ENCODE measurements around the gene NDUFB6. TPM values are rescaled to one million over a fixed set of nuclear protein-coding genes. Genes with fewer than 3 reads are reported as not detected.

NDUFB6 gene
- total RNA-seq, 1 experiment from 2014 or later, result 60.2 TPM

DNA sequence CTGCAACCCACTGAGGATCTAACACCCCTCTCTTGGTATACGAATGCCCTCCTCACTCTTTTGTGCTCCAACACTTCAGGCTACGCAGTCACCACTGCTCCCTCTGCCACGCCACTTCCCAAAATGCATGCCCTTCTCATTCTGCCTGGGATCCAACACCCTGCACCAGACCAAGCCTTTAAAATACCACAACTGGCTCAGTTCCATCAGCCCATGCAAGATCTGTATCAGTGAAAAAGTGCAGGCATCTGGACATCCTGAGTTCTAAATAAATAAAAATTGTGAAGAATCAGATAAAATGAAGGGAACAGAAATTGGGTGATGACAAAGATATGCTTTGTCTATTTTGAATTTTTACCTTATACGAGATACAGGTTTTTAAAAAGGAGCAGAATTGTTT is 2.7 kb downstream of the NDUFB6 start:
- no peaks in the 10 kb centered on the region for H3K9me3 Mint-ChIP-seq
- Histone ChIP-seq H2BK20ac (ENCODE audit: low read depth, low read length, poor library complexity, severe bottlenecking) (no peak overlapping the region), H3K4me1 (ENCODE audit: insufficient read depth, low read length) (no peaks in the 10 kb centered on the region), H4K5ac (ENCODE audit: insufficient read length, low read depth, low read length) (no peak overlapping the region), H2AFZ (ENCODE audit: low read length) (no peak overlapping the region), H3K27ac (ENCODE audit: insufficient read length, low read depth, low read length) (no peak overlapping the region), H3K23me2 (ENCODE audit: insufficient read length, low read depth, low read length, poor library complexity, severe bottlenecking) (peaks cover 5% of the 10 kb centered on the region), H2BK5ac (ENCODE audit: insufficient read length, low read length) (no peak overlapping the region), H3K23ac (ENCODE audit: insufficient read length, low read depth, low read length) (no peak overlapping the region), H3K79me2 (ENCODE audit: insufficient read depth, low read length) (peaks cover 11% of the 10 kb centered on the region; the same call in 1 of the 2 replicates), H4K91ac (ENCODE audit: insufficient read length, low read depth, low read length) (no peak overlapping the region), H4K8ac (replicated peaks; ENCODE audit: insufficient read length, low read depth, low read length) (no peak overlapping the region), H2AK5ac (ENCODE audit: insufficient read length, low read length) (no peak overlapping the region), H3K27me3 (ENCODE audit: insufficient read depth, low read length) (no peaks in the 10 kb centered on the region), H3K79me1 (ENCODE audit: insufficient read depth, low read depth, low read length, poor library complexity, severe bottlenecking) (peaks cover 6% of the 10 kb centered on the region), H3T11ph (ENCODE audit: low read length) (no peak overlapping the region), H4K20me1 (ENCODE audit: control insufficient read depth, insufficient read depth, insufficient read length) (no peaks in the 10 kb centered on the region), H3K4me2 (ENCODE audit: insufficient read depth, insufficient read length, low read length) (no peak overlapping the region), H3K56ac (ENCODE audit: insufficient read length, low read depth, low read length) (no peak overlapping the region), H2BK12ac (ENCODE audit: insufficient read length, low read depth, low read length) (no peak overlapping the region), H3K18ac (ENCODE audit: insufficient read length, low read depth, low read length) (no peak overlapping the region), H2BK120ac (ENCODE audit: low read depth, low read length, poor library complexity, severe bottlenecking) (no peak overlapping the region), H3K9me3 (ENCODE audit: control insufficient read depth, low read depth, low read length) (no peaks in the 10 kb centered on the region), H3K9ac (ENCODE audit: extremely low read depth, insufficient read length, low read length) (no peak overlapping the region), H3K4ac (ENCODE audit: low read depth, low read length) (no peak overlapping the region), H2BK15ac (ENCODE audit: low read depth, low read length) (no peak overlapping the region), H3K14ac (ENCODE audit: insufficient read depth, low read length) (no peak overlapping the region)
- H3K36me3 Mint-ChIP-seq (ENCODE audit: insufficient read depth in 1 of 3, low read depth in 3 of 3), result peaks cover 22 to 33% (median 30%) of the 10 kb centered on the region in 3 experiments; a peak in 6 of 7 replicates
- WGBS (ENCODE audit: extremely low coverage, insufficient read length, low lambda C conversion rate), result no CpG with 5 or more reads among the region's 4 CpGs
- no peaks in the 10 kb centered on the region for H3K27me3 Mint-ChIP-seq (ENCODE audit: low read depth)
- H3K4me3 Mint-ChIP-seq, result no peak overlapping the region
- TF ChIP-seq CTCF (conservative IDR thresholded peaks at IDR 0.05), result no peak
- H3K27ac Mint-ChIP-seq, result peak overlapping the region in 2 of 3 experiments; percentile 2 to 3; a peak in 2 of 7 replicates
- H3K4me1 Mint-ChIP-seq, result peaks cover 9 to 15% of the 10 kb centered on the region in 2 experiments
- DNase-seq, result no peak

Measured in H9 (cell line).